K562 (cell line): ENCODE results near the gene GALE. TPM values are rescaled to one million over a fixed set of nuclear protein-coding genes. Genes with fewer than 3 reads are reported as not detected.

Experiments used
- ARHGAP35 ChIP-seq: fragments of 450-650 bp; IDR thresholded peaks from 2 replicates; pipeline ENCODE4 v1.6.1; 2018; ENCODE audit not compliant: partially characterized antibody
- CBX3 ChIP-seq, 2 experiments: IDR thresholded peaks; 1 replicate in 1 of 2; 2 replicates in 1 of 2; pipeline ENCODE4 v1.6.1; 2012; ENCODE audit warnings: inconsistent platforms in 2 of 2, low read length in 2 of 2, borderline replicate concordance in 1 of 2, control low read depth in 1 of 2
- CHD4 ChIP-seq: fragments of 200-600 bp; sonication (generic); IDR thresholded peaks from 3 replicates; pipeline ENCODE4 v1.6.1; 2012; ENCODE audit warnings: low read depth, mild to moderate bottlenecking, mixed read lengths, low read length, inconsistent platforms; ENCODE audit not compliant: insufficient read depth, insufficient replicate concordance, poor library complexity, severe bottlenecking
- EP400 ChIP-seq: fragments of 450-650 bp; IDR thresholded peaks from 2 replicates; pipeline ENCODE4 v1.6.1; 2017; ENCODE audit warnings: antibody characterized with exemption, mild to moderate bottlenecking, moderate library complexity
- FOXK2 ChIP-seq, 2 experiments: fragments of 450-650 bp; IDR thresholded peaks in 1 of 2; conservative IDR thresholded peaks in 1 of 2; 2 replicates each; pipeline ENCODE4 v1.6.1; 2016; ENCODE audit warnings: low read depth in 2 of 2, mild to moderate bottlenecking in 1 of 2
- HMG20A ChIP-seq: fragments of 450-650 bp; formaldehyde crosslinking; conservative IDR thresholded peaks from 2 replicates; pipeline ENCODE4 v1.4.0; 2020; ENCODE audit warnings: mild to moderate bottlenecking, mixed read lengths
- LEF1 ChIP-seq: fragments of 450-650 bp; IDR thresholded peaks from 2 replicates; pipeline ENCODE4 v1.6.1; 2016; ENCODE audit warnings: mild to moderate bottlenecking
- MTA3 ChIP-seq: fragments of 450-650 bp; formaldehyde crosslinking; IDR thresholded peaks from 2 replicates; pipeline ENCODE4 v1.6.1; 2017; ENCODE audit warnings: mild to moderate bottlenecking, borderline replicate concordance
- RUNX1 ChIP-seq: sonication (generic); IDR thresholded peaks from 2 replicates; pipeline ENCODE4 v1.6.1; 2016; ENCODE audit warnings: antibody characterized with exemption, low read depth
- THRB ChIP-seq: fragments of 450-650 bp; formaldehyde crosslinking; conservative IDR thresholded peaks from 2 replicates; pipeline ENCODE4 v1.4.0; 2022; ENCODE audit warnings: mild to moderate bottlenecking, missing genetic modification characterization
- YY1 ChIP-seq, 3 experiments: IDR thresholded peaks; 2 replicates each; pipeline ENCODE4 v1.6.1; 2011; ENCODE audit warnings: low read length in 2 of 3, mild to moderate bottlenecking in 2 of 3, moderate library complexity in 2 of 3, borderline replicate concordance in 1 of 3, control low read depth in 1 of 3, low read depth in 1 of 3; ENCODE audit not compliant: insufficient read depth in 3 of 3, insufficient replicate concordance in 2 of 3, control insufficient read depth in 1 of 3, insufficient read length in 1 of 3; ENCODE audit errors: extremely low read depth in 1 of 3
- ZNF277 ChIP-seq: fragments of 250-450 bp; sonication (Bioruptor Pico); IDR thresholded peaks from 2 replicates; pipeline ENCODE4 v1.8.0; 2022; ENCODE audit warnings: inconsistent platforms, mild to moderate bottlenecking, moderate library complexity, borderline replicate concordance
- ZNF384 ChIP-seq: IDR thresholded peaks from 2 replicates; pipeline ENCODE4 v1.6.1; 2012; ENCODE audit warnings: low read depth, low read length, improper control_type of control experiment
- polyA plus RNA-seq, 8 experiments: library from polyadenylated mRNA; depleted of rRNA in 4 of 8; stranded (reverse) in 5 of 8; unstranded in 3 of 8; fragments of >200 nt; fragmentation: Nextera tagmentation in 2 of 8; fragmentation: Illumina TruSeq in 1 of 8; extraction: Ambion mirVana in 2 of 8; extraction: Trizol in 1 of 8; gene quantifications; 2 replicates each; pipeline versions ENCODE4 v1.2.1 to v1.2.3, GENCODE V29; 2011 to 2014; ENCODE audit warnings: inconsistent platforms in 1 of 8, missing spikeins in 1 of 8
- total RNA-seq, 7 experiments: library from RNA; depleted of rRNA in 6 of 7; stranded (reverse); fragments of >200 nt in 6 of 7; fragmentation: Illumina TruSeq in 2 of 7; extraction: Trizol in 2 of 7; gene quantifications; 2 replicates each; pipeline versions ENCODE4 v1.2.1 to v1.2.3, GENCODE V29; 2011 to 2021; ENCODE audit warnings: low replicate concordance in 1 of 7
- TF ChIP-seq, protein P1 (sequence below), 2 experiments: fragments of 450-650 bp; IDR thresholded peaks; 2 replicates each; pipeline ENCODE4 v1.6.1; 2016; ENCODE audit warnings: mild to moderate bottlenecking in 2 of 2, borderline replicate concordance in 1 of 2, low read depth in 1 of 2, moderate library complexity in 1 of 2

Gene GALE
- total and polyA plus RNA-seq, 9 of the 15 experiments (the other 6 are each of a cell fraction or from before 2014, with no cell fraction given) = 8.4 to 139 (median 88.3) TPM

GRCh38 chr1:23799570-23800399, 769 bp downstream of the GALE start (continued):
- peak; percentile 81 for TF ChIP-seq EP400
- TF ChIP-seq MTA3 = peak; percentile 45; the same call in 1 of the 2 replicates
- peak; percentile 19; the same call in 1 of the 2 replicates for TF ChIP-seq RUNX1
- TF ChIP-seq YY1 (IDR thresholded peaks at IDR 0.05; ENCODE audit: borderline replicate concordance in 1 of 3, control insufficient read depth in 1 of 3, extremely low read depth in 1 of 3, insufficient read depth in 3 of 3, insufficient read length in 1 of 3, insufficient replicate concordance in 2 of 3, low read depth in 1 of 3, low read length in 2 of 3) = peak in 2 of 3 experiments; percentile 65 to 69
- TF ChIP-seq, protein P1, sequence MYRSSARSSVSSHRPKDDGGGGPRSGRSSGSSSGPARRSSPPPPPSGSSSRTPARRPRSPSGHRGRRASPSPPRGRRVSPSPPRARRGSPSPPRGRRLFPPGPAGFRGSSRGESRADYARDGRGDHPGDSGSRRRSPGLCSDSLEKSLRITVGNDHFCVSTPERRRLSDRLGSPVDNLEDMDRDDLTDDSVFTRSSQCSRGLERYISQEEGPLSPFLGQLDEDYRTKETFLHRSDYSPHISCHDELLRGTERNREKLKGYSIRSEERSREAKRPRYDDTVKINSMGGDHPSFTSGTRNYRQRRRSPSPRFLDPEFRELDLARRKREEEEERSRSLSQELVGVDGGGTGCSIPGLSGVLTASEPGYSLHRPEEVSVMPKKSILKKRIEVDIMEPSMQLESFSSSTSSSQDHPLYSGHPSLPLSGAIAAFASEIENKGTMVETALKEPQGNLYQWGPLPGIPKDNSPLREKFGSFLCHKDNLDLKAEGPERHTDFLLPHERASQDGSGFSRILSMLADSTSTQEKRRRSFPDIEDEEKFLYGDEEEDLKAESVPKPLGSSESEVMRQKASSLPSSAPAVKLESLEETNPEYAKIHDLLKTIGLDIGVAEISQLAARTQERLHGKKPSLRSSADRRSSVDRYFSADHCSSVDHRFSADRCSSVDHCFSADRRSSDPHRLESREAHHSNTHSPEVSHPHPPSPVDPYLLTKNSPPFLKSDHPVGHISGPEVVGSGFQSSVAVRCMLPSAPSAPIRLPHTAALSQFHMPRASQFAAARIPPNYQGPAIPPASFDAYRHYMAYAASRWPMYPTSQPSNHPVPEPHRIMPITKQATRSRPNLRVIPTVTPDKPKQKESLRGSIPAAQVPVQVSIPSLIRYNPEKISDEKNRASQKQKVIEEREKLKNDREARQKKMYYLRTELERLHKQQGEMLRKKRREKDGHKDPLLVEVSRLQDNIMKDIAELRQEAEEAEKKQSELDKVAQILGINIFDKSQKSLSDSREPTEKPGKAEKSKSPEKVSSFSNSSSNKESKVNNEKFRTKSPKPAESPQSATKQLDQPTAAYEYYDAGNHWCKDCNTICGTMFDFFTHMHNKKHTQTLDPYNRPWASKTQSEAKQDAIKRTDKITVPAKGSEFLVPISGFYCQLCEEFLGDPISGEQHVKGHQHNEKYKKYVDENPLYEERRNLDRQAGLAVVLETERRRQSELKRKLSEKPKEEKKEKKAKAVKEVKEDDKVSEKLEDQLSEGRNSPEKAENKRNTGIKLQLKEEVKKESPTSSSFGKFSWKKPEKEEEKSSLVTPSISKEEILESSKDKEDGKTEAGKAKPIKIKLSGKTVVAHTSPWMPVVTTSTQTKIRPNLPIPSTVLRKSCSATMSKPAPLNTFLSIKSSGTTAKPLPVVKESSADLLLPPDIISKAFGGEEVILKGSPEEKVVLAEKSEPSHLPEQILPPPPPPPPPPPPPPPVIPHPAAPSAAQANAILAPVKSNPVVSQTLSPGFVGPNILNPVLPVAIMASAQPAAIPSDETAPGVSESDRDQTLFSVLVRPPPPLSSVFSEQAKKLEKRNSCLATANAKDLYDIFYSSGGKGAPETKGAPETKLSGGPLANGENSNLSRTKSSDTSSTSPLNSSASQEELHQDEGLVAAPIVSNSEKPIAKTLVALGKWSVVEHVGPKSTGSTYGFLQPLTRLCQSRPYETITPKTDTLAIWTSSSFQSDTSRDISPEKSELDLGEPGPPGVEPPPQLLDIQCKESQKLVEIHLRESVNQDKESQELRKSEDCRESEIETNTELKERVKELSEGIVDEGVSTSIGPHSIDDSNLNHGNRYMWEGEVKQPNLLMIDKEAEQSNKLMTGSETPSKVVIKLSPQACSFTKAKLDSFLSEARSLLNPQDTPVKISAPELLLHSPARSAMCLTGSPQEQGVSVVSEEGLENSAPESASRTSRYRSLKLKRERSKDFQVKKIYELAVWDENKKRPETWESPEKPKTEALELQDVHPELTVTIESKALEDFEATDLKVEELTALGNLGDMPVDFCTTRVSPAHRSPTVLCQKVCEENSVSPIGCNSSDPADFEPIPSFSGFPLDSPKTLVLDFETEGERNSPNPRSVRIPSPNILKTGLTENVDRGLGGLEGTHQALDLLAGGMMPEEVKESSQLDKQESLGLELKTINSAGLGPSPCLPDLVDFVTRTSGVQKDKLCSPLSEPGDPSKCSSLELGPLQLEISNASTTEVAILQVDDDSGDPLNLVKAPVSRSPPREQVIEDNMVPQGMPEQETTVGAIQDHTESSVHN (IDR thresholded peaks at IDR 0.05; ENCODE audit: borderline replicate concordance in 1 of 2, low read depth in 1 of 2) = 0 out of 4 replicates have a peak, but pooled peaks of 1 of the 2 experiments have one; percentile 36
- TF ChIP-seq ARHGAP35 = no peak
- TF ChIP-seq LEF1 = 0 out of 2 replicates have a peak, but pooled peaks have one; percentile 19
- TF ChIP-seq THRB (CRISPR knock-in tag) = peak; percentile 44; the same call in 1 of the 2 replicates
- TF ChIP-seq CHD4 = no peak
- TF ChIP-seq FOXK2 (conservative IDR thresholded peaks at IDR 0.05 in 1 of 2, IDR thresholded peaks at IDR 0.05 in 1 of 2; ENCODE audit: low read depth in 2 of 2) = peak in 1 of 2 experiments; percentile 43; a peak in 1 of 4 replicates
- TF ChIP-seq CBX3 (IDR thresholded peaks at IDR 0.05; ENCODE audit: borderline replicate concordance in 1 of 2, low read length in 2 of 2) = 0 out of 3 replicates have a peak, but pooled peaks of 1 of the 2 experiments have one; percentile 23
- TF ChIP-seq ZNF384 = no peak
- TF ChIP-seq ZNF277 (CRISPR knock-in tag) = no peak
- TF ChIP-seq HMG20A (CRISPR knock-in tag) = no peak
